Aorta (tissue), 5 donors: ENCODE data around the gene THAP3. TPM values are rescaled to one million over a fixed set of nuclear protein-coding genes. Genes with fewer than 3 reads are reported as not detected.

Source experiments
- ATAC-seq: fragments of 200-7000 bp; cut with Tn5 transposase; one replicate; pipeline ENCODE4 v1.9.1; 2022; ENCODE audit warnings: moderate library complexity; ENCODE audit not compliant: low FRiP score
- DNase-seq, 2 donors: peaks; one replicate each; pipeline ENCODE4 v3.0.0-alpha.2; 2020
- H3K27ac ChIP-seq, 2 donors: one replicate each; pipeline ENCODE4 v1.5.1; 2013; ENCODE audit warnings: low read length in 2 of 2, mild to moderate bottlenecking in 2 of 2, moderate library complexity in 2 of 2, control low read depth in 1 of 2, inconsistent platforms in 1 of 2, low read depth in 1 of 2
- H3K27me3 ChIP-seq, 2 donors: one replicate each; pipeline ENCODE4 v1.6.1; 2013; ENCODE audit warnings: control low read depth in 1 of 2, low read length in 1 of 2, mild to moderate bottlenecking in 1 of 2, moderate library complexity in 1 of 2; ENCODE audit not compliant: insufficient read depth in 2 of 2, control insufficient read depth in 1 of 2
- H3K36me3 ChIP-seq, 2 donors: one replicate each; pipeline ENCODE4 v1.6.1; 2013; ENCODE audit warnings: control low read depth in 1 of 2, low read length in 1 of 2, mild to moderate bottlenecking in 1 of 2; ENCODE audit not compliant: insufficient read depth in 2 of 2, control insufficient read depth in 1 of 2
- H3K4me1 ChIP-seq, 2 donors: one replicate each; pipeline ENCODE4 v1.6.1; 2013; ENCODE audit warnings: low read length in 2 of 2, control low read depth in 1 of 2, mild to moderate bottlenecking in 1 of 2, moderate library complexity in 1 of 2; ENCODE audit not compliant: insufficient read depth in 2 of 2, control insufficient read depth in 1 of 2
- H3K4me3 ChIP-seq, 2 donors: one replicate each; pipeline ENCODE4 v1.5.1; 2013; ENCODE audit warnings: low read length in 2 of 2, control low read depth in 1 of 2, mild to moderate bottlenecking in 1 of 2
- H3K9me3 ChIP-seq: one replicate; pipeline ENCODE4 v1.6.1; 2013; ENCODE audit warnings: mild to moderate bottlenecking, low read length; ENCODE audit not compliant: control insufficient read depth
- WGBS, 2 donors: extraction: QIAGEN DNeasy Blood & Tissue Kit; methylation state at CpG; one replicate each; pipeline ENCODE4 v1.1.7; 2013; 5-methylcytosine and 5-hydroxymethylcytosine counted together
- intact Hi-C, 2 donors: fragments of 100-400 bp; cut with DNase I; formaldehyde crosslinking; loops; one replicate each; pipeline versions ENCODE4 v1.14.2 to v1.15.0; 2022
- long read RNA-seq, 2 donors: library from polyadenylated mRNA; unstranded; transcript quantifications; one replicate each; pipeline ENCODE4 v2.0.0, GENCODE V29; 2020 to 2021
- polyA plus RNA-seq, 2 donors: library from polyadenylated mRNA; stranded (reverse); fragments of 200-250 nt; gene quantifications; one replicate each; pipeline ENCODE4 v1.2.3, GENCODE V29; 2013
- total RNA-seq, 2 donors: library from RNA; stranded (reverse); fragmentation: NEBNext Ultra II Directional; extraction: Animal tissue kit (Norgen Biotek cat#: 25700); gene quantifications; one replicate each; pipeline ENCODE4 v1.2.1, GENCODE V29; 2021
- donor health status: healthy with polysubstance abuse.
- donor health status: Bipolar disorder and iron deficiency.
- donor health status: DM: no; HTN: no; CAD: no.
- donor health status: DM: no; HTN: no; CAD: no.
- donor health status: DM: yes; HTN: yes; CAD: no.

Gene THAP3, protein sequence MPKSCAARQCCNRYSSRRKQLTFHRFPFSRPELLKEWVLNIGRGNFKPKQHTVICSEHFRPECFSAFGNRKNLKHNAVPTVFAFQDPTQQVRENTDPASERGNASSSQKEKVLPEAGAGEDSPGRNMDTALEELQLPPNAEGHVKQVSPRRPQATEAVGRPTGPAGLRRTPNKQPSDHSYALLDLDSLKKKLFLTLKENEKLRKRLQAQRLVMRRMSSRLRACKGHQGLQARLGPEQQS
- total RNA-seq (10 to 100 TPM; 11.0 to 21.2 TPM), polyA plus RNA-seq (10 to 100 TPM; 20.8 to 44.1 TPM)
- long read RNA-seq, donor 1, partial matches to known transcripts: 13 of 23 reads
- long read RNA-seq, donor 1, other reads (novel, unspliced or antisense): 5 of 23 reads
- long read RNA-seq, donor 2, partial matches to known transcripts: 8 of 16 reads
- long read RNA-seq, donor 2, other reads (novel, unspliced or antisense): 4 of 16 reads

DNA sequence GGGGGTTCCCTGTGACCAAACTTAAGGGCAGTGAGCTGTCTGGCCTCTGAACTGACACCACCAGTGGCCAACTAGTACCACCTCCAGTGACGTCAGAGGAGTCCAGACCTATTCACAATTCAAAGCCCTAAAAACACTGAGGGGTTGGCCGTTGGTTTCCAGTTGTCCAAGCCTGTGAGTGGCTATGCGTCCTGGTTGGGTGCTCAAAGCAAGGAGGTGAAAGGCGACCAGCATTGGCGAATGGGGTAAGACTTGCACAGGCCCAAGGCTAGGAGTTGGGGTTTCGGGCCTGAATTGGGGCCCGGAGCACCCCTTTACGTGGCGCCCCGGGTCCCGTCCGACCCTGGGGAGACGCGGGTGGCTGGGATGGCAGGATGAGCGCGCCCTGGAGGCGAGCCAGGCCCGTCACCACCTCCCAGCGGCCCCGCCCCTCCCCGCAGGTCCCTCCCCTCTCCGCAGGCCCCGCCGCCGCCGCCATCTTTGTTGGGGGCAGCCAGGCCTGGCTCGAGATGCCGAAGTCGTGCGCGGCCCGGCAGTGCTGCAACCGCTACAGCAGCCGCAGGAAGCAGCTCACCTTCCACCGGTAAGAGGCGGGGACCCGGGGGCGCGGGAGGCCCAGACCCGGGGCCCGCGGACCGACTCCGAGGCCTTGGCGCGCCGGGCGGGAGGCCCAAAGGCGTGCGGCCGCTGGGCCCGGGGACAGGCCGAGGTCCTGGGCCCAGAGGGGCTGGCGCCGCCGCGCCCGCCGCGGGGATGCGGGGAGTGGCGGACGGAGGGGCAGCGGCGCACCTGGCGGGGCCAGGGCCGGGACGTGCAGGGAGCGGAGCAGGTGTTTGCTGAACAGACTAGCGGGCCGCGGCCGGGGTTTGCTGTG, at the start of gene THAP3:
THAP3 (plus strand) TSS at position 159 of the 874 bp plus-strand sequence; CDS start at position 510, 351 bp downstream.
- H3K4me3 ChIP-seq: peak within 1 kb of the TSS; percentile 86 to 89
- H3K36me3 ChIP-seq: peaks cover 0 to 3% of the 10 kb centered on the region in 2 donors
- H3K9me3 ChIP-seq: no peaks in the 10 kb centered on the region
- H3K4me1 ChIP-seq: no peaks in the 10 kb centered on the region
- H3K27ac ChIP-seq: peak within 1 kb of the TSS in 1 of 2 donors; percentile 85
- no peaks in the 10 kb centered on the region for H3K27me3 ChIP-seq
- intact Hi-C loops: loop anchor here (5.0 kb wide), 2 partner anchors 33 to 43 kb away; no protein-coding TSS in a partner anchor
- ATAC-seq (peak; percentile 93), DNase-seq (peak; percentile 93 to 97)
- 2 to 4% methylated on average over 53 to 73 of the region's 73 CpGs for WGBS, 2 donors

DNA sequence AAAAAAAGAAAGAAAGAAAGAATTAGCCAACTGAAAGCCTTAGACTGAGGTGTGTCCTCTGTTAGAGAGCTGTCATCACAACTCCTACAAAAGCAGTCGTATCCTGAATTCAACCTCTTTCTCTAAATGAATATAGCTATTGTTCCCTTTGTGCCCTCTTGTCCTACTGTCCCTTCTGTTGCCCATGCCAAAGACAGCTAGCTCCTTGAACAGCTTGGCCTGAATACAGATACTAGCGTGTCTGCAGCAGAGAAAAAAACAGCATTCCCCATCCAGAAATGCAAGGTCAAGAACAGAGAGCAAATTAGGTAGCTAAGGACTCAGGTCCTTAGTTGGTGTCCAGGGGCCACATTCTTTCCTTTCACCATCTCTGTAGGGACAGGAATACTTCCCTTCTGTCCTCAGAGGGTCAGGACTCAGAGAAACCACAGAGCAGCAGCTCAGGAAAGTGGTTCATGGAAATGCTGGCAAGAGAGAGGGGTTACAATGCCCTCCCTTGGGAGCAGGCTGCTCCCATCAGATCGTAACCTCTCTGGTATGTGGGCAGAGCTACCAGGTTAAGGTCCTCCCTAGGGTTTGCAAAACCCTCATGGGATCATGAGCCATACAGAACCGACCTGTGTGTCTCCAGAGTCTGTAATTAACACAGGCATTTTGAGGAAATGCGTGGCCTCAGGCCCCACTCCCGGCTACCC, 46.7 kb upstream of the THAP3 start:
- Histone ChIP-seq H3K9me3 (no peaks in the 10 kb centered on the region), H3K36me3 (no peaks in the 10 kb centered on the region), H3K4me3 (no peak overlapping the region), H3K4me1 (no peaks in the 10 kb centered on the region), H3K27me3 (no peaks in the 10 kb centered on the region), H3K27ac (no peak overlapping the region)
- WGBS, 2 donors: 54 to 77% methylated on average over 6 of the region's 6 CpGs
- DNase-seq: no peak
- intact Hi-C loops: no loop called here
- no peak for ATAC-seq

DNA sequence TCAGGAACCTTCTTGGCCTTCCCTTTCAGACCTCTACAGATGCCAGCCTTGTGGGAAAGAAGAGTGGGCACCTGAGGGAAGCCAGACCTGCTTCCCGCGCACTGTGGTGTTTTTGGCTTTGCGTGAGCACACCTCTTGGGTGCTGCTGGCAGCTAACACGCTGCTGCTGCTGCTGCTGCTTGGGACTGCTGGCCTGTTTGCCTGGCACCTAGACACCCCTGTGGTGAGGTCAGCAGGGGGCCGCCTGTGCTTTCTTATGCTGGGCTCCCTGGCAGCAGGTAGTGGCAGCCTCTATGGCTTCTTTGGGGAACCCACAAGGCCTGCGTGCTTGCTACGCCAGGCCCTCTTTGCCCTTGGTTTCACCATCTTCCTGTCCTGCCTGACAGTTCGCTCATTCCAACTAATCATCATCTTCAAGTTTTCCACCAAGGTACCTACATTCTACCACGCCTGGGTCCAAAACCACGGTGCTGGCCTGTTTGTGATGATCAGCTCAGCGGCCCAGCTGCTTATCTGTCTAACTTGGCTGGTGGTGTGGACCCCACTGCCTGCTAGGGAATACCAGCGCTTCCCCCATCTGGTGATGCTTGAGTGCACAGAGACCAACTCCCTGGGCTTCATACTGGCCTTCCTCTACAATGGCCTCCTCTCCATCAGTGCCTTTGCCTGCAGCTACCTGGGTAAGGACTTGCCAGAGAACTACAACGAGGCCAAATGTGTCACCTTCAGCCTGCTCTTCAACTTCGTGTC, 45.9 kb upstream of the THAP3 start:
- Histone ChIP-seq H3K27me3 (no peaks in the 10 kb centered on the region), H3K9me3 (no peaks in the 10 kb centered on the region)

DNA sequence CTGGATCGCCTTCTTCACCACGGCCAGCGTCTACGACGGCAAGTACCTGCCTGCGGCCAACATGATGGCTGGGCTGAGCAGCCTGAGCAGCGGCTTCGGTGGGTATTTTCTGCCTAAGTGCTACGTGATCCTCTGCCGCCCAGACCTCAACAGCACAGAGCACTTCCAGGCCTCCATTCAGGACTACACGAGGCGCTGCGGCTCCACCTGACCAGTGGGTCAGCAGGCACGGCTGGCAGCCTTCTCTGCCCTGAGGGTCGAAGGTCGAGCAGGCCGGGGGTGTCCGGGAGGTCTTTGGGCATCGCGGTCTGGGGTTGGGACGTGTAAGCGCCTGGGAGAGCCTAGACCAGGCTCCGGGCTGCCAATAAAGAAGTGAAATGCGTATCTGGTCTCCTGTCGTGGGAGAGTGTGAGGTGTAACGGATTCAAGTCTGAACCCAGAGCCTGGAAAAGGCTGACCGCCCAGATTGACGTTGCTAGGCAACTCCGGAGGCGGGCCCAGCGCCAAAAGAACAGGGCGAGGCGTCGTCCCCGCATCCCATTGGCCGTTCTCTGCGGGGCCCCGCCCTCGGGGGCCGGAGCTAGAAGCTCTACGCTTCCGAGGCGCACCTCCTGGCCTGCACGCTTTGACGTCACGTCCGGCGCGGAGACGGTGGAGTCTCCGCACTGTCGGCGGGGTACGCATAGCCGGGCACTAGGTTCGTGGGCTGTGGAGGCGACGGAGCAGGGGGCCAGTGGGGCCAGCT, 45.1 kb upstream of the THAP3 start, which contains the start of gene ZBTB48:
ZBTB48 (plus strand) TSS at position 621 of the 745 bp plus-strand sequence. CDS start 616 bp downstream, outside the sequence.
- 13% methylated on average over 58 of the region's 58 CpGs for WGBS, 2 donors

More for the DNA sequence above, 45.9 kb upstream of the THAP3 start:
- 84 to 91% methylated on average over 14 of the region's 14 CpGs for WGBS, 2 donors
- intact Hi-C loops: no loop called here
- ATAC-seq (no peak), DNase-seq (no peak)
- H3K27ac ChIP-seq: peak overlapping the region in 1 of 2 donors; percentile 86
- no peak overlapping the region for H3K4me3 ChIP-seq
- H3K36me3 ChIP-seq: no peaks in the 10 kb centered on the region
- no peaks in the 10 kb centered on the region for H3K4me1 ChIP-seq

DNA sequence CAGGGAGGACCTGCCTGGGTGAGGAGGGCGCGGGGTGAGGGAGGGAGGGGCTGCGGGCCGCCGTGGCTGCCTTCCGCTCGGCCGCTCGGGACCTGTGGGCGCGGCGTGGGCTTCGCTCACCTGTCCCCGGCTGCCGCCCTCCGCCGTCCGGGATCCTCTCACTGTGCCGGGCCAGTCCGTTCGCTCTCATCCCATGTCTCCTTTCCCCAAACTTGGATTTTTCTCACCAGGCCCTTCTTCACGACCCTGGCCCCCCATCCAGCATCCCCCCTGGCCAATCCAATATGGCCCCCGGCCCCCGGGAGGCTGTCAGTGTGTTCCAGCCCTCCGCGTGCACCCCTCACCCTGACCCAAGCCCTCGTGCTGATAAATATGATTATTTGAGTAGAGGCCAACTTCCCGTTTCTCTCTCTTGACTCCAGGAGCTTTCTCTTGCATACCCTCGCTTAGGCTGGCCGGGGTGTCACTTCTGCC, 44.5 kb upstream of the THAP3 start:
- Histone ChIP-seq H3K9me3 (no peaks in the 10 kb centered on the region), H3K4me3 (peak overlapping the region; percentile 19 to 64), H3K36me3 (no peaks in the 10 kb centered on the region), H3K27me3 (no peaks in the 10 kb centered on the region), H3K27ac (peak overlapping the region in 1 of 2 donors; percentile 67), H3K4me1 (no peaks in the 10 kb centered on the region)
- DNase-seq (no peak), ATAC-seq (peak; percentile 5)
- WGBS, 2 donors: 0 to 1% methylated on average over 24 to 30 of the region's 30 CpGs
- intact Hi-C loops: loop anchor here in 1 of 2 donors (5.0 kb wide), 1 partner anchor 47 kb away; no protein-coding TSS in a partner anchor

More for the DNA sequence above, 45.1 kb upstream of the THAP3 start, which contains the start of gene ZBTB48:
- H3K36me3 ChIP-seq: no peaks in the 10 kb centered on the region
- DNase-seq: peak; percentile 100
- intact Hi-C loops: loop anchor here in 1 of 2 donors (5.0 kb wide), 1 partner anchor 48 kb away; no protein-coding TSS in a partner anchor
- H3K9me3 ChIP-seq: no peaks in the 10 kb centered on the region
- H3K4me3 ChIP-seq: peak within 1 kb of the TSS; percentile 19 to 64
- H3K27ac ChIP-seq: peak within 1 kb of the TSS in 1 of 2 donors; percentile 86
- H3K27me3 ChIP-seq: no peaks in the 10 kb centered on the region
- no peaks in the 10 kb centered on the region for H3K4me1 ChIP-seq
- peak; percentile 98 for ATAC-seq

DNA sequence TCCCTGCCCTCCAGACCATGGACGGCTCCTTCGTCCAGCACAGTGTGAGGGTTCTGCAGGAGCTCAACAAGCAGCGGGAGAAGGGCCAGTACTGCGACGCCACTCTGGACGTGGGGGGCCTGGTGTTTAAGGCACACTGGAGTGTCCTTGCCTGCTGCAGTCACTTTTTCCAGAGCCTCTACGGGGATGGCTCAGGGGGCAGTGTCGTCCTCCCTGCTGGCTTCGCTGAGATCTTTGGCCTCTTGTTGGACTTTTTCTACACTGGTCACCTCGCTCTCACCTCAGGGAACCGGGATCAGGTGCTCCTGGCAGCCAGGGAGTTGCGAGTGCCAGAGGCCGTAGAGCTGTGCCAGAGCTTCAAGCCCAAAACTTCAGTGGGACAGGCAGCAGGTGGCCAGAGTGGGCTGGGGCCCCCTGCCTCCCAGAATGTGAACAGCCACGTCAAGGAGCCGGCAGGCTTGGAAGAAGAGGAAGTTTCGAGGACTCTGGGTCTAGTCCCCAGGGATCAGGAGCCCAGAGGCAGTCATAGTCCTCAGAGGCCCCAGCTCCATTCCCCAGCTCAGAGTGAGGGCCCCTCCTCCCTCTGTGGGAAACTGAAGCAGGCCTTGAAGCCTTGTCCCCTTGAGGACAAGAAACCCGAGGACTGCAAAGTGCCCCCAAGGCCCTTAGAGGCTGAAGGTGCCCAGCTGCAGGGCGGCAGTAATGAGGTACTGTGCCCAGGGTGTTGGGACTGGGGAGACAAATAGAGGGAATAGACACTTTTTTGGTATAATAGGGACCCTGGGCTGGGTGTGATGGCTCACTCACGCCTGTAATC, 43.9 kb upstream of the THAP3 start:
- DNase-seq (peak in 1 of 2 donors; percentile 58), ATAC-seq (peak; percentile 2)
- Histone ChIP-seq H3K4me3 (peak overlapping the region; percentile 19 to 64), H3K4me1 (no peaks in the 10 kb centered on the region), H3K36me3 (no peaks in the 10 kb centered on the region), H3K27ac (peak overlapping the region in 1 of 2 donors; percentile 67), H3K27me3 (no peaks in the 10 kb centered on the region), H3K9me3 (no peaks in the 10 kb centered on the region)
- WGBS, 2 donors: 14 to 17% methylated on average over 19 of the region's 19 CpGs
- intact Hi-C loops: loop anchor here in 1 of 2 donors (5.0 kb wide), 1 partner anchor 46 kb away; no protein-coding TSS in a partner anchor
